ENCODE data around the gene ZNF516. TPM values are rescaled to one million over a fixed set of nuclear protein-coding genes. Genes with fewer than 3 reads are reported as not detected.
A peak's percentile ranks its signal among the peaks of the same experiment; 100 is the strongest.

ZNF516 gene
- total and polyA plus RNA-seq, 9 donors = 13.5 to 110 (median 95.2) TPM

DNA sequence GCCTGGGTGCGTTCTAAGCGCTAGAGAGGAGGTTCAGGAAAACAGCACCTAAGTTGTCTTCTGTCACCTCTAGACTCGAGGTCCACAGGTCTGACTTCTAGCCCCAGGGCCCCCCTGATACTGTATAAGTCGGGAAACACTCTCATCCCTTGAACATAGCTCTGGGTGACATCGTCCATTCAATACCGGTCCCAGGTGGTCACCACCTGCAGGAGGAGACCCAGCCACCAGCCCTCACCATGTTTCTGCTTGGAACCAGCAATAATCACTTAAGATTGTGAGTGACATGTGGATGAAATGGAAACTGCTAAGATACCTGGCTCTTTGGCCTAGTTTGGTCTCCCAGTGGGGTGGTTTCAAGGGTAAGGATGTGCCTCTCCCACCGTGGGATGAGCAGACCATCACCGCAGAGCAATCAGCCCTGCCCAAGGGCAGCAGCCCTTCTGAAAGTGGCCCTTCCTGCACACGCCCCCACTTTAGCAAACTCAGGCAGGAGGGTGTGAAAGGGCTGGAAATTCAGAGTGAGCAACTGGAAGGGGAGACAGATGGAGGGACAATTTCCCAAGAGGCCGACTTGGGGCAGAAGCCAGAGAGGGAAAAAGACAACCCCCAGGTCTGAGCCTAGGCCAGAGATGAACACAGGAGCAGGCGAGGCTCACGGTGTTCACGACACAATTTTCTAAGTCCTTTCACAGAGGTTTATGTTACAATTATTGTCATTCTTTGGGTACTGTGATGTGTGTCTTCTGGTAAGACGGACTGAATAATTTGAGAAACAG, 95.2 kb downstream of the ZNF516 start:
- no peaks in the 10 kb centered on the region for H3K36me3 ChIP-seq
- 81 to 86% (median 83%) methylated on average over 14 of the region's 14 CpGs for WGBS, 3 donors
- peak in 1 of 5 donors; percentile 30 for DNase-seq
- H3K4me1 ChIP-seq (ENCODE audit: insufficient read depth) = peaks cover 12% of the 10 kb centered on the region
- no peaks in the 10 kb centered on the region for H3K9me3 ChIP-seq
- no peak overlapping the region for H3K4me3 ChIP-seq
- intact Hi-C loops (cut with DNase I) = loop anchor here in 3 of 4 donors (1.0 to 10.0 kb wide), 4 partner anchors 217 to 309 kb away; no protein-coding TSS in a partner anchor
- no peaks in the 10 kb centered on the region for H3K27me3 ChIP-seq
- peak overlapping the region in 1 of 2 donors; percentile 14 for H3K27ac ChIP-seq
- TF ChIP-seq POLR2A (IDR thresholded peaks at IDR 0.05) (no peak), EP300 (IDR thresholded peaks at IDR 0.05) (no peak)
- TF ChIP-seq, protein P1, sequence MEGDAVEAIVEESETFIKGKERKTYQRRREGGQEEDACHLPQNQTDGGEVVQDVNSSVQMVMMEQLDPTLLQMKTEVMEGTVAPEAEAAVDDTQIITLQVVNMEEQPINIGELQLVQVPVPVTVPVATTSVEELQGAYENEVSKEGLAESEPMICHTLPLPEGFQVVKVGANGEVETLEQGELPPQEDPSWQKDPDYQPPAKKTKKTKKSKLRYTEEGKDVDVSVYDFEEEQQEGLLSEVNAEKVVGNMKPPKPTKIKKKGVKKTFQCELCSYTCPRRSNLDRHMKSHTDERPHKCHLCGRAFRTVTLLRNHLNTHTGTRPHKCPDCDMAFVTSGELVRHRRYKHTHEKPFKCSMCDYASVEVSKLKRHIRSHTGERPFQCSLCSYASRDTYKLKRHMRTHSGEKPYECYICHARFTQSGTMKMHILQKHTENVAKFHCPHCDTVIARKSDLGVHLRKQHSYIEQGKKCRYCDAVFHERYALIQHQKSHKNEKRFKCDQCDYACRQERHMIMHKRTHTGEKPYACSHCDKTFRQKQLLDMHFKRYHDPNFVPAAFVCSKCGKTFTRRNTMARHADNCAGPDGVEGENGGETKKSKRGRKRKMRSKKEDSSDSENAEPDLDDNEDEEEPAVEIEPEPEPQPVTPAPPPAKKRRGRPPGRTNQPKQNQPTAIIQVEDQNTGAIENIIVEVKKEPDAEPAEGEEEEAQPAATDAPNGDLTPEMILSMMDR (IDR thresholded peaks at IDR 0.05) = no peak

DNA sequence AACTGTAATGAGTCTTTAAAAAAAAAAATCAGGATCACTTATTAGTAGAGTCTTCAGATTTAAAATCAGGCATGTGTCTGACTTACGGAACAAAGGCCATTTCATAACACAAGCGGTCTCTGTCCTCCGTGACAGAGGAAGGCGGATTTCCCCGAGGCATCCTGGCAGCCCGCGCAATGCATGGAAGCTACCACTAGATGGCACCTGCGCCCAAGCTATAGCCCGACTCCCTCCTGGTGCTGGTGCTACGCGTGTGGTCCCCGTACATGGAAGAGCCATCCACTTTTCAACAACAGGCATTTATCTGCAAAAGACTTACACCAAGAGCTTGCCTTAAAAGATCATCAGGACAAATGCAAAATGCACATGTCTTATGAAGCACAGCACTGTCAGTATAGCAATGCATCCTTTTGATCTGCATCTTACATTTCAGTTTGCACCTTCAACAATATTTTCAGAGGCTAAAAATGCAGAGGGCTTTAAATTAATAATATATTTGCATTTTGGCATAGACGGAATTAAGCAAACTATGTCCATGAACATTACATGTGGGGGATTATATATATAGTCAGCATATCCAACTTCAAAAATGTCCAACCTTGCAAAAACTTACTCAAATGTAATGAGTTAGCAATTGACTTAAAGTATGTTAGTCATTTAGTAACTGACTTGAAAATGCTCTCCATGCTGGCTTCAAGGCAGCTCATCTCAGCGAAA, 96.0 kb downstream of the ZNF516 start:
- no peaks in the 10 kb centered on the region for H3K36me3 ChIP-seq
- DNase-seq = peak; percentile 81 to 92 (median 91)
- H3K4me3 ChIP-seq = no peak overlapping the region
- H3K4me1 ChIP-seq (ENCODE audit: insufficient read depth) = peaks cover 12% of the 10 kb centered on the region
- H3K9me3 ChIP-seq = no peaks in the 10 kb centered on the region
- WGBS, 3 donors = 12 to 16% (median 14%) methylated on average over 14 of the region's 14 CpGs
- H3K27me3 ChIP-seq = no peaks in the 10 kb centered on the region
- TF ChIP-seq, protein P1 (IDR thresholded peaks at IDR 0.05) = peak; percentile 87 to 96 (median 92)
- no peak for TF ChIP-seq POLR2A (IDR thresholded peaks at IDR 0.05)
- TF ChIP-seq EP300 (IDR thresholded peaks at IDR 0.05) = no peak
- peak overlapping the region in 1 of 2 donors; percentile 77 for H3K27ac ChIP-seq
- intact Hi-C loops (cut with DNase I) = loop anchor here in 2 of 4 donors (1.0 to 5.0 kb wide), 3 partner anchors 218 to 310 kb away; no protein-coding TSS in a partner anchor

DNA sequence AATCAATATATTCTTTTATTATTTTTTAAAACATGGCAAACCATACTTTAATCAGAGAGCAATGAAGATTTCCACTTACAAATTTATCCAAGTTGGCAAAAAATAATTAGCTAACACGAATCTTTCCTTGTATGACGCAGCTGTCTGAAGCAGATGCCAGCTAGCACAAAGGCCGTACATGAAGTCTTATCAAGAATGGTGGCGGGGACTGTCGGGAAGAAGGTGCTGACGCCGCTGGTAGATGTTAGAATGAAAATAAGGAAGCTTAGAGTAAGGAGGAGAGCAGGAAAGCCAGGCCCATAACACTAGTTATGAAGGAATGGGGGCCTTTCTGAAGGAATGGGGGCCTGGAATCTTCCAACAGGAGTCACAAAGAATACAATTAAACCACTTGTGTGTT, 96.7 kb downstream of the ZNF516 start:
- Histone ChIP-seq H3K27me3 (no peaks in the 10 kb centered on the region), H3K36me3 (no peaks in the 10 kb centered on the region), H3K4me1 (ENCODE audit: insufficient read depth) (peaks cover 12% of the 10 kb centered on the region), H3K27ac (peak overlapping the region; percentile 12 to 77), H3K9me3 (no peaks in the 10 kb centered on the region), H3K4me3 (no peak overlapping the region)
- TF ChIP-seq EP300 (IDR thresholded peaks at IDR 0.05) (no peak), POLR2A (IDR thresholded peaks at IDR 0.05) (no peak)
- TF ChIP-seq, protein P1 (IDR thresholded peaks at IDR 0.05) = no peak
- DNase-seq = peak in 2 of 5 donors; percentile 51 to 62
- intact Hi-C loops (cut with DNase I) = loop anchor here in 2 of 4 donors (5.0 kb wide), 2 partner anchors 219 to 309 kb away; no protein-coding TSS in a partner anchor
- 24 to 43% (median 29%) methylated on average over 7 of the region's 7 CpGs for WGBS, 3 donors

DNA sequence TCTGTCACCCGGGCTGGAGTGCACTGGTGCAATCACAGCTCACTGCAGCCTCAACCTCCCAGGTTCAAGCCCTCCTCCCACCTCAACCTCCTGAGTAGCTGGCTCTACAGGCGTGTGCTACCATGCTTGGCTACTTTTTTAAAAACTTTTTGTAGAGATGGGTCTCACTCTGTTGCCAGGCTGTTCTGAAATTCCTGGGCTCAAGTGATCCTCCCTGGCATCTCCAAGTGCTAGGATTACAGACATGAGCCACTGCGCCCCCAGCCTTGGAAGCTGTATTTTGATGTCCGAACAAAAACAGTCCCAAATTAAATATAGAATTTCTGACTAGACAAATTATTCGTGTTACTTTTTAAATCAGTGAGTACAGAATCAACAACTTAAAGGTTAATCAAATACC, 97.4 kb downstream of the ZNF516 start:
- Histone ChIP-seq H3K9me3 (no peaks in the 10 kb centered on the region), H3K27ac (peak overlapping the region in 1 of 2 donors; percentile 77), H3K4me3 (no peak overlapping the region), H3K4me1 (ENCODE audit: insufficient read depth) (peaks cover 12% of the 10 kb centered on the region), H3K36me3 (no peaks in the 10 kb centered on the region), H3K27me3 (no peaks in the 10 kb centered on the region)
- no peak for TF ChIP-seq POLR2A (IDR thresholded peaks at IDR 0.05)
- TF ChIP-seq EP300 (IDR thresholded peaks at IDR 0.05) = no peak
- TF ChIP-seq, protein P1 (IDR thresholded peaks at IDR 0.05) = no peak
- no peak for DNase-seq
- WGBS, 3 donors = 27 to 54% (median 33%) methylated on average over 5 of the region's 5 CpGs
- intact Hi-C loops (cut with DNase I) = loop anchor here in 2 of 4 donors (5.0 kb wide), 2 partner anchors 220 to 310 kb away; no protein-coding TSS in a partner anchor
